CD4-positive, alpha-beta T cell (primary cell): ENCODE data around the gene PKP1. TPM values are rescaled to one million over a fixed set of nuclear protein-coding genes. Genes with fewer than 3 reads are reported as not detected.

Experiments used
- ATAC-seq: fragments of 200-7000 bp; cut with Tn5 transposase; one replicate; pipeline ENCODE4 v1.10.0; 2022; ENCODE audit warnings: mild to moderate bottlenecking; ENCODE audit not compliant: poor library complexity
- CTCF ChIA-PET: fragments of 350-600 bp; sonication (Branson Sonifier 250); formaldehyde crosslinking; loops from one replicate; lab custom pipeline; 2021; ENCODE audit warnings: antibody characterized with exemption, inconsistent platforms; lab: Charles Lee
- POLR2A ChIA-PET: fragments of 350-600 bp; sonication (Branson Sonifier 250); formaldehyde crosslinking; loops from one replicate; lab custom pipeline; 2021; ENCODE audit warnings: antibody characterized with exemption, inconsistent platforms; lab: Charles Lee
- DNase-seq, 14 experiments: peaks; one replicate each; pipeline ENCODE4 v3.0.0-alpha.2; 2013 to 2020; ENCODE audit warnings: mixed read lengths in 2 of 14
- H3K27ac ChIP-seq, 2 donors: one replicate each; pipeline versions ENCODE4 v1.5.1 to v1.7.0; 2013; ENCODE audit warnings: low read length in 2 of 2, low read depth in 1 of 2, mild to moderate bottlenecking in 1 of 2
- H3K27me3 ChIP-seq, 2 experiments: 1 replicate in 1 of 2; 2 replicates in 1 of 2; pipeline versions ENCODE4 v1.6.1 to v1.7.0; 2013; ENCODE audit warnings: low read length in 2 of 2, control low read depth in 1 of 2, mild to moderate bottlenecking in 1 of 2, moderate library complexity in 1 of 2; ENCODE audit not compliant: insufficient read depth in 2 of 2, control insufficient read depth in 1 of 2
- H3K36me3 ChIP-seq: one replicate; pipeline ENCODE4 v1.6.1; 2013; ENCODE audit warnings: low read length, control low read depth; ENCODE audit not compliant: insufficient read depth
- H3K4me1 ChIP-seq: one replicate; pipeline ENCODE4 v1.6.1; 2013; ENCODE audit warnings: low read length, control low read depth; ENCODE audit not compliant: insufficient read depth
- H3K4me3 ChIP-seq: one replicate; pipeline ENCODE4 v1.5.1; 2013; ENCODE audit warnings: mild to moderate bottlenecking, low read length, moderate library complexity
- H3K9me3 ChIP-seq, 2 experiments: 1 replicate in 1 of 2; 2 replicates in 1 of 2; pipeline versions ENCODE4 v1.6.1 to v1.7.0; 2013; ENCODE audit warnings: low read length in 2 of 2, mild to moderate bottlenecking in 2 of 2, control low read depth in 1 of 2, moderate library complexity in 1 of 2; ENCODE audit not compliant: control insufficient read depth in 1 of 2, insufficient read depth in 1 of 2
- H3K27ac Mint-ChIP-seq: one replicate; pipeline ENCODE4 v1.8.0; 2020; ENCODE audit warnings: mixed read lengths
- H3K27me3 Mint-ChIP-seq: one replicate; pipeline ENCODE4 v1.8.0; 2021; ENCODE audit warnings: mixed read lengths
- H3K36me3 Mint-ChIP-seq: one replicate; pipeline ENCODE4 v1.8.0; 2021; ENCODE audit warnings: low read depth, mixed read lengths
- H3K4me1 Mint-ChIP-seq: one replicate; pipeline ENCODE4 v1.8.0; 2021; ENCODE audit warnings: low read depth, mixed read lengths
- H3K4me3 Mint-ChIP-seq: one replicate; pipeline ENCODE4 v1.8.0; 2020; ENCODE audit warnings: mild to moderate bottlenecking, mixed read lengths
- H3K9me3 Mint-ChIP-seq: one replicate; pipeline ENCODE4 v1.8.0; 2020; ENCODE audit warnings: mixed read lengths
- CTCF ChIP-seq: fragments of 200-600 bp; IDR thresholded peaks from one replicate; pipeline ENCODE4 v1.8.0; 2022; ENCODE audit warnings: antibody characterized with exemption, mild to moderate bottlenecking
- intact Hi-C, 2 experiments: fragments of 100-400 bp; cut with DNase I in 1 of 2; cut with micrococcal nuclease in 1 of 2; formaldehyde crosslinking; loops; one replicate each; pipeline versions ENCODE4 v1.15.1 to v1.9.0; 2023 to 2025; cut with DNase I, micrococcal nuclease
- total RNA-seq, 174 experiments: library from RNA in 2 of 174; stranded (reverse) in 2 of 174; gene quantifications; one replicate each; pipeline ENCODE4 v1.2.3 and lab custom pipeline; 2021 to 2026

Gene PKP1
- total RNA-seq, 2 experiments from 2014 or later = not detected

GRCh38 chr1:201362906-201363305 is 79.6 kb downstream of the PKP1 start:
- H3K9me3 ChIP-seq = no peaks in the 10 kb centered on the region
- ATAC-seq (no peak), DNase-seq (no peak)
- peaks cover 0 to 3% of the 10 kb centered on the region in 2 experiments for H3K27me3 ChIP-seq
- ChIA-PET CTCF (no interaction called here), POLR2A (interaction anchor here (0.7 kb wide), 1 partner anchor 10 kb away, joined by 3 read pairs; no protein-coding TSS in a partner anchor)
- H3K4me3 ChIP-seq = no peak overlapping the region
- Mint-ChIP-seq H3K4me1 (no peaks in the 10 kb centered on the region), H3K27me3 (peaks cover 33% of the 10 kb centered on the region), H3K9me3 (no peaks in the 10 kb centered on the region), H3K36me3 (no peaks in the 10 kb centered on the region), H3K4me3 (no peak overlapping the region), H3K27ac (no peak overlapping the region)
- TF ChIP-seq CTCF = no peak
- H3K4me1 ChIP-seq = no peaks in the 10 kb centered on the region
- intact Hi-C loops = no loop called here
- no peaks in the 10 kb centered on the region for H3K36me3 ChIP-seq
- no peak overlapping the region for H3K27ac ChIP-seq

- Histone ChIP-seq H3K36me3 (no peaks in the 10 kb centered on the region), H3K4me3 (no peak overlapping the region), H3K9me3 (no peaks in the 10 kb centered on the region), H3K27me3 (peaks cover 0 to 3% of the 10 kb centered on the region in 2 experiments), H3K27ac (no peak overlapping the region), H3K4me1 (no peaks in the 10 kb centered on the region)
- Mint-ChIP-seq H3K36me3 (no peaks in the 10 kb centered on the region), H3K4me1 (no peaks in the 10 kb centered on the region), H3K27ac (no peak overlapping the region), H3K27me3 (peaks cover 34% of the 10 kb centered on the region), H3K9me3 (no peaks in the 10 kb centered on the region), H3K4me3 (no peak overlapping the region)
- ATAC-seq (no peak), DNase-seq (no peak)
- intact Hi-C loops = no loop called here
- POLR2A ChIA-PET = no interaction called here
- TF ChIP-seq CTCF = no peak
- CTCF ChIA-PET = no interaction called here
Measured at GRCh38 chr1:201363467-201363866, 80.2 kb downstream of the PKP1 start.

GRCh38 chr1:201364808-201365105 is 81.5 kb downstream of the PKP1 start:
- CTCF ChIA-PET = no interaction called here
- no peak for TF ChIP-seq CTCF

More at GRCh38 chr1:201364808-201365105, 81.5 kb downstream of the PKP1 start:
- H3K27me3 Mint-ChIP-seq = peaks cover 34% of the 10 kb centered on the region
- POLR2A ChIA-PET = no interaction called here
- H3K27ac Mint-ChIP-seq = no peak overlapping the region
- Histone ChIP-seq H3K4me1 (no peaks in the 10 kb centered on the region), H3K27me3 (peaks cover 0 to 8% of the 10 kb centered on the region in 2 experiments), H3K27ac (no peak overlapping the region), H3K4me3 (no peak overlapping the region), H3K9me3 (no peaks in the 10 kb centered on the region), H3K36me3 (no peaks in the 10 kb centered on the region)
- no peak for ATAC-seq
- H3K4me3 Mint-ChIP-seq = no peak overlapping the region
- no peaks in the 10 kb centered on the region for H3K36me3 Mint-ChIP-seq
- H3K9me3 Mint-ChIP-seq = no peaks in the 10 kb centered on the region
- H3K4me1 Mint-ChIP-seq = no peaks in the 10 kb centered on the region
- intact Hi-C loops = no loop called here
- no peak for DNase-seq
